K562 (cell line): Measurements from ENCODE around the gene TTC9C. TPM values are rescaled to one million over a fixed set of nuclear protein-coding genes. Genes with fewer than 3 reads are reported as not detected.

Source experiments
- BRD4 ChIP-seq: fragments of 200-600 bp; sonication (generic); IDR thresholded peaks from 2 replicates; pipeline ENCODE4 v1.6.1; 2017; ENCODE audit warnings: inconsistent platforms
- CCAR2 ChIP-seq: fragments of 200-400 bp; formaldehyde crosslinking; IDR thresholded peaks from 2 replicates; pipeline ENCODE4 v1.6.1; 2017; ENCODE audit warnings: mild to moderate bottlenecking, low read depth, low read length
- CCNT2 ChIP-seq: IDR thresholded peaks from 2 replicates; pipeline ENCODE4 v1.6.1; 2011; ENCODE audit warnings: borderline replicate concordance, low read depth, mild to moderate bottlenecking, moderate library complexity, mixed read lengths, low read length; ENCODE audit not compliant: insufficient read length; ENCODE audit errors: extremely low read depth
- COPS2 ChIP-seq: fragments of 450-650 bp; conservative IDR thresholded peaks from 2 replicates; pipeline ENCODE4 v1.6.1; 2016; ENCODE audit warnings: mild to moderate bottlenecking, moderate library complexity
- ESRRA ChIP-seq: fragments of 450-650 bp; IDR thresholded peaks from 2 replicates; pipeline ENCODE4 v1.6.1; 2014; ENCODE audit warnings: low read depth, mild to moderate bottlenecking, moderate library complexity, borderline replicate concordance
- HOXB6 ChIP-seq: fragments of 250-450 bp; sonication (Bioruptor Pico); IDR thresholded peaks from 2 replicates; pipeline ENCODE4 v1.5.1; 2022; ENCODE audit warnings: mild to moderate bottlenecking, borderline replicate concordance
- IRF2 ChIP-seq: sonication (generic); formaldehyde crosslinking; IDR thresholded peaks from 2 replicates; pipeline ENCODE4 v1.8.1; 2022; ENCODE audit warnings: mild to moderate bottlenecking, missing genetic modification reagents
- NFATC3 ChIP-seq: fragments of 450-650 bp; IDR thresholded peaks from 2 replicates; pipeline ENCODE4 v1.6.1; 2017; ENCODE audit warnings: mild to moderate bottlenecking
- PHF20 ChIP-seq: fragments of 450-650 bp; IDR thresholded peaks from 2 replicates; pipeline ENCODE4 v1.6.1; 2018; ENCODE audit not compliant: partially characterized antibody
- SRSF7 ChIP-seq: fragments of 200-400 bp; formaldehyde crosslinking; optimal IDR thresholded peaks from 2 replicates; pipeline ENCODE3; 2017; ENCODE audit warnings: mild to moderate bottlenecking, low read depth, low read length
- TAF9B ChIP-seq: fragments of 450-650 bp; IDR thresholded peaks from 2 replicates; pipeline ENCODE4 v1.6.1; 2018; ENCODE audit warnings: mild to moderate bottlenecking; ENCODE audit not compliant: partially characterized antibody
- TARDBP ChIP-seq: fragments of 450-650 bp; IDR thresholded peaks from 2 replicates; pipeline ENCODE4 v1.6.1; 2016
- XRCC3 ChIP-seq: fragments of 450-650 bp; IDR thresholded peaks from 2 replicates; pipeline ENCODE4 v1.6.1; 2017; ENCODE audit warnings: mild to moderate bottlenecking, moderate library complexity
- ZNF165 ChIP-seq: fragments of 250-450 bp; sonication (Bioruptor Pico); IDR thresholded peaks from 2 replicates; pipeline ENCODE4 v1.4.0; 2020; ENCODE audit warnings: borderline replicate concordance
- ZNF175 ChIP-seq: fragments of 200-800 bp; sonication (Bioruptor generic); IDR thresholded peaks from 2 replicates; pipeline ENCODE4 v1.6.1; 2016; ENCODE audit warnings: low read depth, mild to moderate bottlenecking, missing genetic modification characterization, missing compliant biosample characterization
- ZNF239 ChIP-seq: fragments of 250-450 bp; sonication (Bioruptor Pico); IDR thresholded peaks from 2 replicates; pipeline ENCODE4 v1.4.0; 2020; ENCODE audit warnings: mild to moderate bottlenecking
- polyA plus RNA-seq, 8 experiments: library from polyadenylated mRNA; depleted of rRNA in 4 of 8; stranded (reverse) in 5 of 8; unstranded in 3 of 8; fragments of >200 nt; fragmentation: Nextera tagmentation in 2 of 8; fragmentation: Illumina TruSeq in 1 of 8; extraction: Ambion mirVana in 2 of 8; extraction: Trizol in 1 of 8; gene quantifications; 2 replicates each; pipeline versions ENCODE4 v1.2.1 to v1.2.3, GENCODE V29; 2011 to 2014; ENCODE audit warnings: inconsistent platforms in 1 of 8, missing spikeins in 1 of 8
- total RNA-seq, 7 experiments: library from RNA; depleted of rRNA in 6 of 7; stranded (reverse); fragments of >200 nt in 6 of 7; fragmentation: Illumina TruSeq in 2 of 7; extraction: Trizol in 2 of 7; gene quantifications; 2 replicates each; pipeline versions ENCODE4 v1.2.1 to v1.2.3, GENCODE V29; 2011 to 2021; ENCODE audit warnings: low replicate concordance in 1 of 7
- TF ChIP-seq, protein P1 (sequence below): sonication (generic); formaldehyde crosslinking; IDR thresholded peaks from 2 replicates; pipeline ENCODE4 v1.8.1; 2022; ENCODE audit warnings: missing genetic modification reagents
- TF ChIP-seq, protein P2 (sequence below): IDR thresholded peaks from 2 replicates; pipeline ENCODE4 v1.6.1; 2012; ENCODE audit warnings: low read depth, low read length, improper control_type of control experiment, borderline replicate concordance
- TF ChIP-seq, protein P3 (sequence below): IDR thresholded peaks from 2 replicates; pipeline ENCODE4 v1.6.1; 2011; ENCODE audit warnings: borderline replicate concordance, low read depth, mild to moderate bottlenecking, moderate library complexity, low read length; ENCODE audit not compliant: insufficient read depth, poor library complexity, severe bottlenecking
- TF ChIP-seq, protein P4 (sequence below): fragments of 250-450 bp; sonication (Bioruptor Pico); IDR thresholded peaks from 2 replicates; pipeline ENCODE4 v1.4.0; 2020; ENCODE audit warnings: mild to moderate bottlenecking

Gene TTC9C
- total and polyA plus RNA-seq, 9 of the 15 experiments (the other 6 are each of a cell fraction or from before 2014, with no cell fraction given), result 32.8 to 59.0 (median 37.1) TPM

DNA sequence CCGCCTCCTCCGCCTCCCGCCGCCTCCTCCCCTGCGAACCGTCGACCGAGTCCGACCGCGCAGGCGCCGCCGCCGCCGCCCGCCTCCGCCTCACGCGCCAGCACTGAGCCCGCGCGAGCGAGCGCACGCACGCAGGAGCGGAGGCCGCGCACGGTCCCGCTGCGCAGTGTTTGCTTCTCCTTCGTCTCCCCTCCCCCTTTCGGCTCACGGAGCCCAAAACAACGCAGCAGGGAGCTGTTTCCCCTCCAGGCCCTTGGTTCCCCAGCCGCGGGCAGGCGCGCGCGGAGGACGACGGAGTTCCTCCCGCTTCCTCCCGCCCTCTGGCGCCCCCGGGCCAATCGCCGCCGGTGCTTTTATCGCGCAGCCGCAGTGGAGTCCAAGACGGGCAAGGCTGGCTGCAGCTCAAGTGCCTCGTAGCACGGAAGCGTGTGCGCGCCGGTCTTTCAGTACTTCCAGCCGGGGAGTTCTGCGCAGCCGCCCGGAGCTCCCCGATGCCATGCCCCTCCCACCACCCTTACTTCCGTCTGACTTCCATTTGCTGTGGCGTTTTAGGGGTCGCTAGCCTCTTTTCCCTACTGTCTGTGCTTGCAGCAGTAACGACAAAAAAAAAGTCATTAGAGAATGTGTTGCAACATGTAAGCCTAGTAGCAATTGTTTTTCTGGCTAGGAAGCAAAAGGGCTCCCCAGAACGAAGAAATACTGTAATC lies 968 bp upstream of the TTC9C start, which contains the start of gene HNRNPUL2 (continued):
- TF ChIP-seq, protein P1, sequence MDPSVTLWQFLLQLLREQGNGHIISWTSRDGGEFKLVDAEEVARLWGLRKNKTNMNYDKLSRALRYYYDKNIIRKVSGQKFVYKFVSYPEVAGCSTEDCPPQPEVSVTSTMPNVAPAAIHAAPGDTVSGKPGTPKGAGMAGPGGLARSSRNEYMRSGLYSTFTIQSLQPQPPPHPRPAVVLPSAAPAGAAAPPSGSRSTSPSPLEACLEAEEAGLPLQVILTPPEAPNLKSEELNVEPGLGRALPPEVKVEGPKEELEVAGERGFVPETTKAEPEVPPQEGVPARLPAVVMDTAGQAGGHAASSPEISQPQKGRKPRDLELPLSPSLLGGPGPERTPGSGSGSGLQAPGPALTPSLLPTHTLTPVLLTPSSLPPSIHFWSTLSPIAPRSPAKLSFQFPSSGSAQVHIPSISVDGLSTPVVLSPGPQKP (CRISPR knock-in tag), result no peak
- TF ChIP-seq CCAR2 (no peak), ZNF239 (peak; percentile 11; the same call in 1 of the 2 replicates), TAF9B (peak; percentile 33), IRF2 (CRISPR knock-in tag) (no peak), ZNF175 (peak; percentile 42; the same call in 1 of the 2 replicates), HOXB6 (CRISPR knock-in tag) (no peak), NFATC3 (no peak), ZNF165 (CRISPR knock-in tag) (no peak), XRCC3 (no peak), PHF20 (peak; percentile 10), ESRRA (peak; percentile 53; the same call in 1 of the 2 replicates), TARDBP (peak; percentile 57; the same call in 1 of the 2 replicates), COPS2 (no peak), SRSF7 (no peak), CCNT2 (peak; percentile 93), BRD4 (peak; percentile 9)
- TF ChIP-seq, protein P2, sequence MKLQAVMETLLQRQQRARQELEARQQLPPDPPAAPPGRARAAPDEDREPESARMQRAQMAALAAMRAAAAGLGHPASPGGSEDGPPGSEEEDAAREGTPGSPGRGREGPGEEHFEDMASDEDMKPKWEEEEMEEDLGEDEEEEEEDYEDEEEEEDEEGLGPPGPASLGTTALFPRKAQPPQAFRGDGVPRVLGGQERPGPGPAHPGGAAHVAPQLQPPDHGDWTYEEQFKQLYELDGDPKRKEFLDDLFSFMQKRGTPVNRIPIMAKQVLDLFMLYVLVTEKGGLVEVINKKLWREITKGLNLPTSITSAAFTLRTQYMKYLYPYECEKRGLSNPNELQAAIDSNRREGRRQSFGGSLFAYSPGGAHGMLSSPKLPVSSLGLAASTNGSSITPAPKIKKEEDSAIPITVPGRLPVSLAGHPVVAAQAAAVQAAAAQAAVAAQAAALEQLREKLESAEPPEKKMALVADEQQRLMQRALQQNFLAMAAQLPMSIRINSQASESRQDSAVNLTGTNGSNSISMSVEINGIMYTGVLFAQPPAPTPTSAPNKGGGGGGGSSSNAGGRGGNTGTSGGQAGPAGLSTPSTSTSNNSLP, result no peak
- TF ChIP-seq, protein P3, sequence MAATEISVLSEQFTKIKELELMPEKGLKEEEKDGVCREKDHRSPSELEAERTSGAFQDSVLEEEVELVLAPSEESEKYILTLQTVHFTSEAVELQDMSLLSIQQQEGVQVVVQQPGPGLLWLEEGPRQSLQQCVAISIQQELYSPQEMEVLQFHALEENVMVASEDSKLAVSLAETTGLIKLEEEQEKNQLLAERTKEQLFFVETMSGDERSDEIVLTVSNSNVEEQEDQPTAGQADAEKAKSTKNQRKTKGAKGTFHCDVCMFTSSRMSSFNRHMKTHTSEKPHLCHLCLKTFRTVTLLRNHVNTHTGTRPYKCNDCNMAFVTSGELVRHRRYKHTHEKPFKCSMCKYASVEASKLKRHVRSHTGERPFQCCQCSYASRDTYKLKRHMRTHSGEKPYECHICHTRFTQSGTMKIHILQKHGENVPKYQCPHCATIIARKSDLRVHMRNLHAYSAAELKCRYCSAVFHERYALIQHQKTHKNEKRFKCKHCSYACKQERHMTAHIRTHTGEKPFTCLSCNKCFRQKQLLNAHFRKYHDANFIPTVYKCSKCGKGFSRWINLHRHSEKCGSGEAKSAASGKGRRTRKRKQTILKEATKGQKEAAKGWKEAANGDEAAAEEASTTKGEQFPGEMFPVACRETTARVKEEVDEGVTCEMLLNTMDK, result no peak
- TF ChIP-seq, protein P4, sequence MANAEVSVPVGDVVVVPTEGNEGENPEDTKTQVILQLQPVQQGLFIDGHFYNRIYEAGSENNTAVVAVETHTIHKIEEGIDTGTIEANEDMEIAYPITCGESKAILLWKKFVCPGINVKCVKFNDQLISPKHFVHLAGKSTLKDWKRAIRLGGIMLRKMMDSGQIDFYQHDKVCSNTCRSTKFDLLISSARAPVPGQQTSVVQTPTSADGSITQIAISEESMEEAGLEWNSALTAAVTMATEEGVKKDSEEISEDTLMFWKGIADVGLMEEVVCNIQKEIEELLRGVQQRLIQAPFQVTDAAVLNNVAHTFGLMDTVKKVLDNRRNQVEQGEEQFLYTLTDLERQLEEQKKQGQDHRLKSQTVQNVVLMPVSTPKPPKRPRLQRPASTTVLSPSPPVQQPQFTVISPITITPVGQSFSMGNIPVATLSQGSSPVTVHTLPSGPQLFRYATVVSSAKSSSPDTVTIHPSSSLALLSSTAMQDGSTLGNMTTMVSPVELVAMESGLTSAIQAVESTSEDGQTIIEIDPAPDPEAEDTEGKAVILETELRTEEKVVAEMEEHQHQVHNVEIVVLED (CRISPR knock-in tag), result peak; percentile 83
